HL-60/S4 treated with retinoic acid at 250 ng/mL for 4 days and 3 days (cell line): ENCODE results near the gene ERP27.

ENCODE experiments used
- in situ Hi-C: fragments of 300-500 bp; cut with MboI; formaldehyde crosslinking; loops from 2 replicates; pipeline ENCODE4 v1.7.0; 2022; ENCODE audit warnings: low sequenced_read_pairs

ERP27 gene

GRCh38 chr12:14960548-14961465 is 22.5 kb upstream of the ERP27 start:
- in situ Hi-C loops = no loop called here

- in situ Hi-C loops = no loop called here
These were observed 21.7 kb upstream of the ERP27 start for GRCh38 chr12:14959916-14960496.

- in situ Hi-C loops = no loop called here
These were observed 21.1 kb upstream of the ERP27 start for GRCh38 chr12:14959463-14959862.

- in situ Hi-C loops = no loop called here
These were observed 20.7 kb upstream of the ERP27 start for GRCh38 chr12:14959126-14959440.

DNA sequence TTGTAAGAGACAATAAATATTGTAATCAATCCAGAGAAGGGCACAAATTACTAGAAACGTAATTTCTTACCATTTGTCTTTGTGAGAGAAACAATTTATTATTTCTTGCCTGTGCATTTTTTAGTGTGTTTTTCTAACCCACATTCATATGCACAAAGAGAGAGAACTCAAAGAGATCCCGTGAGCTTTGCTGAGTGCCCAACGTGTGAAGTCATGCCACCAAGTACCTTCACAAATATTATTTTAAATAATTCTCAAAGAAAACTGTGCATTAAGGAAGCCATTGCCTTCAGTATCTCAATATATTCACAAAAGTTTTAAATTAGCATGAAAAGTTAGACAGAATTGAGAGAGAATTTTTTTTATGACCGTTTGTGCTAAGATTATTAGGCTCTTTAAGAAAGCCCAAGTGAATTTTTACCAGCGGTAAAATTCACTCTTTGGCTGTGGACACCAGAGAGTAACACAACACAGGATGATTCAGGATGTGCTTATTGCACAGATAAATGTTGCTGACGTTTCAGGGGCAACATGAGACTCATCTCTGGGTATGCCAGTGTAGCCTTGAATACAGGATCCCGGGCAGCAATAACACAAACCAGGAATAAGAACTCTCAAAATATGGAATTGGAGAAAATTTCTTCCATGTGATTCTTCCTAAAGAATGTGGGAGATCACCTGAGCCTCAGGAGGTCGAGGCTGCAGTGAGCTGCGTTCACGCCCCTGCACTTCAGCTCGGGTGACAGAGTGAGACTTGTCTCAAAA is 20.2 kb upstream of the ERP27 start:
- in situ Hi-C loops = no loop called here

- in situ Hi-C loops = no loop called here
These were observed 19.3 kb upstream of the ERP27 start for GRCh38 chr12:14957551-14958168.

DNA sequence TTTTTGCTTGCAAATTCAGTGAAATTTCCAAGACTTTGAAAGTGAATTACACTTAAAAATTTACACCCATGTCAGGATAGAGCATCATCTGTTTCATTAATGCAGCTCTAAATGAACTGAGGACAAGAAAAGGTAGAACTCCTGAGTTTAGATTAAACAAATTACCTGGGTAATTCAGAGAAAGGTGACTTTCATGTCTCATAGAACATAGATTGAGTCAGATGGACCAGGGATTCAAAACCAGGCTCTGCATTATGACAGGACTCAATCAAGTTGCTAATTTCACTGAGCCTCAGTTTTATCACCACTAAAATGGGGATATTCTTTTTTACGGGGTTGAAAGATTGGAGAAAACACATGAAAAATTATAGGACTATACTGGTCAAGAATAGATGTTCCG is 18.6 kb upstream of the ERP27 start:
- in situ Hi-C loops = no loop called here

GRCh38 chr12:14956024-14956891 is 17.9 kb upstream of the ERP27 start:
- in situ Hi-C loops = no loop called here

DNA sequence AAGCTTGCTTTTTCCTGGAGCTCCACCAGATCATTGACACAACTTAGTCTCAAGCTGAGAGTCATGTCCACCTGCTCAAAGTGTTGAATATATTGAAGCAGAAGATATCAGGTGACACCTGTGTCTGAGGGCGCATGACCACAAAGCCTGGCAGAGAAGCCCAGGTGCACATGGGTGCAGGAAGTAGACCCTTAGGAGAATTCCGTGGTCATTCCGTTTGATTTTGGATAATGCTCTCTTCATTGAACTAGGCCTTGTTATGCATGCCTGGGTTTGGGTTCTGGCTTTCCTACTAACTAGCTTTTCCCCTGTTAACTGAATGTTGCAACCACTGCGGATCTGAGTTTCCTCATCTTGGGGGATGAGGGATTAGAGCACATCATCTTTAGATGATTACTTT is 15.9 kb upstream of the ERP27 start:
- in situ Hi-C loops = no loop called here

DNA sequence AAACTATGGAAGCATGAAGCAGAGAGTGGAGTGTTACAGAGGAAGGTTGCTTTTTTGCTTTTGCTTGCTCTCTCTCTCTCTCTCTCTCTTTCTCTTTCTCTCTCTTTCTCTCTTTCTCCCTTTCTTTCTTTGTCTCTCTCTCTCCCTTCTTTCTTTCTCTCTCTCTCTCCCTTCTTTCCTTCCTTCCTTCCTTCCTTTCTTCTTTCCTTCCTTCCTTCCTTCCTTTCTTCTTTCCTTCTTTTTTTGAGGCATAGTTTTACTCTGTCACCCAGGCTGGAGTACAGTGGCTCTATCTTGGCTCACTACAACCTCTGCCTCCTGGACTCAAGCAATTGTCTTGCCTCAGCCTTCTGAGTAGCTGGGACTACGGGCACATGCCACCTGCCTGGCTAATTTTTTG is 15.4 kb upstream of the ERP27 start:
- in situ Hi-C loops = no loop called here

DNA sequence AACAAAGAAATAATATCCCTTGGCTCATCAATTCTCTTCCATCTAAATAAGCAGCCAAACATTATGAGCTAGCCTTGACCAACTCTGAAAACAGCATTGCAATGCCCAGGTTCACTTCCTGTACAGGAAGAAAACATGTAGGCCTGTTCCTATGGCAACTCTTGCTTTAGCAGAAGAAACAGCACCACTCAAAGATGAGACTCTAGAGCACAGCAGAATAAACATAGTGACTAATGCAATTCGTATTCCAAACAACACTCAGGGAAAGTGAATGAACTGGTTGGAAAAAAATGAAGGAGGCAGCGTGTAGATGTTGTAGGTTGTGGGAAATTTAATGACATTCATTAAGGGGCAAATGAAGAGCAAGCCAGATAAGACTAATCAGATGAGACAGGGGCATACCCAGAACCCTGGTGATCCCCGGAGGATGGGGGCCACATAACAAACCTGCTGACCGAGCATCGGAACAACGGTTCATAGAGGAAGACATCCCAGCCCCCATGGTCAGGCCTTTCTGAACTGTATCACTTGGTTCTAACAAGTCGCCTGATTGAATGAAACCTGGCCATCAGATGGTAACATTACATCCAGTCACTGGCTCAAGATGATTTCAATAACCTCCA is 14.1 kb upstream of the ERP27 start:
- in situ Hi-C loops = no loop called here

- in situ Hi-C loops = no loop called here
These were observed 13.5 kb upstream of the ERP27 start for GRCh38 chr12:14951851-14952250.

DNA sequence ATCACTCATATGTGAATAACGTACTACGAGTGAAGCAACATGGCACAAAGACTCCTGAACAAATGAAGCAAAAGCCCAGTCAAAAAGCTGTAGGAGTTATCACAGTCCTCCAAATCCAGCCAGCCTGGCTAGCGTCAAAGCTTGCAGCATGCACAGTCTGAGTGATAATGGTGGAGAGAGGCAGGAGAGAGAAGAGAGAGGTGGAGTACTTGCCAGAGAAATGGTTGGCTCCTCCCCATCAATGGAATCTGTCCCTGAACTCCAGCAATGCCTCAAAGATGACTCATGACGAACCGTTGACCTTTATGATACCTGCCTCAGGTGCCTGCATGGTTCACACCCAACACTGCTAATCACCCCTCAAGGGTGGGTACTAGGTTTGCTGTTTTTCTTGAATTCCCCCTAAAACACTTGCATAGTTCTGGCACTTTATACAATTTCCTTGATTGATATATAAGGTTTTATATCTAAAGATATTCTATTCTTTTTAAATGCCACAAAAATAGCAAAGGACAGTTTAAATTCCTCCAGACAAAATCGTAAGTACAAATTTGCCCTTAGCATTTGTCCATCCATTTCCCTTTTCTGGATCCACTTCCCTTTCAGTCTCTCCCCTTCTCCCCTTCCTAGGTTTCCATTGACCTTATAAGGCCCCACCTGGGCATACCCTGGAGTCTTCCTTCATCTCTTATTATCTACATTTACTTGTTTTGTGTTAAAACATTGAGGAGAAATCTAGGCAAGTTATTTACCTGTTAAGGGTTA is 12.8 kb upstream of the ERP27 start:
- in situ Hi-C loops = no loop called here

- in situ Hi-C loops = no loop called here
These were observed 12.1 kb upstream of the ERP27 start for GRCh38 chr12:14950421-14950820.

- in situ Hi-C loops = no loop called here
These were observed 11.3 kb upstream of the ERP27 start for GRCh38 chr12:14949631-14950030.

DNA sequence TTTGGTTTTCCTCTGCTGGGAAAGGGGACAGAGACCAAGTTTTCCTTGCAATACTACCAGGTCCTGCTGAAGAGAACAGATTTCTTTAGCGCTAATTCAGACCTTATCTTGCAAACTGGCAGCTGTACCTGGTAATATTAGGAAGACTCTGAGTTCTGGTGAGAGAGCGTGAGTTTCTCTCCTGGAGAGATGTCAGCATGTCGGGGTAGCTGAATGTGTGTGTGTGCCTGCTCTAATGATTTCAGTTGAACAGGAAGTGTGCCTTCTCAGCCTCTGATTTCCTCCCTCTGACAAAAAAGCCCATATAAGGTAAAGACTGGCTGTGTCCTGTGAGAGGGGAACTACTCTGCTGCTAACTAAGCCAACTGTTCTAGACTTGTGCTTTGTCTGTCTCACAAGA is 10.3 kb upstream of the ERP27 start:
- in situ Hi-C loops = no loop called here

- in situ Hi-C loops = no loop called here
These were observed 8.5 kb upstream of the ERP27 start for GRCh38 chr12:14946861-14947260.

DNA sequence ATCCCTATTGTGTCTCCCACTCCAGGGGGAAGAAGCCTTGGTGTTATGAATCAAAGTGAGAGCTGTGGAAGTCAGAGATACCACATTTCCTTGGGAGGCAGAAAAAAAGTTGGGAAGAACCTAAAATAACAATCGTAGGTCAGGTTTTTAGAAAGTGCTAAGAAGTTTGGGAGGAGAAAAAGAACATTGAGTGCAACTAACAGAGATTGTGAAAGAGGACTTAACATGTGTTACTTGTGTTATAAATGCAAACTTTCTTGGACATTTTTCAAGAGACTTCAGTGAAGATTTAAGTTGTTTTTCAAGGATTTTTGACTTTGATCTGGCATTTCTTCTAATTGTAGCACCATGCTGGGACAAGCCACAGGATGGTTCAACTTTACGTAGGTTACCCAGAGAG is 7.8 kb upstream of the ERP27 start:
- in situ Hi-C loops = no loop called here

GRCh38 chr12:14942196-14942931 is 4.0 kb upstream of the ERP27 start:
- in situ Hi-C loops = no loop called here
